IPS-20b (cell line): ENCODE results near the gene FAP.

Source experiments
- H3K27ac ChIP-seq: one replicate; pipeline ENCODE4 v1.5.1; 2013; ENCODE audit warnings: low read length
- H3K27me3 ChIP-seq: 2 replicates; pipeline ENCODE4 v1.6.1; 2013; ENCODE audit warnings: mild to moderate bottlenecking, low read length, inconsistent platforms; ENCODE audit not compliant: insufficient read depth
- H3K36me3 ChIP-seq: 2 replicates; pipeline ENCODE4 v1.6.1; 2013; ENCODE audit warnings: low read depth, mild to moderate bottlenecking, inconsistent platforms, low read length, moderate library complexity; ENCODE audit not compliant: insufficient read depth
- H3K4me1 ChIP-seq: 2 replicates; pipeline ENCODE4 v1.6.1; 2013; ENCODE audit warnings: mild to moderate bottlenecking, control low read depth, inconsistent platforms, low read length, moderate library complexity; ENCODE audit not compliant: insufficient read depth
- H3K4me3 ChIP-seq: 2 replicates; pipeline ENCODE4 v1.5.1; 2013; ENCODE audit warnings: mild to moderate bottlenecking, low read length, inconsistent platforms
- H3K9ac ChIP-seq: 2 replicates; pipeline ENCODE4 v1.6.1; 2013; ENCODE audit warnings: low read depth, mild to moderate bottlenecking, inconsistent platforms, low read length, moderate library complexity
- H3K9me3 ChIP-seq: 2 replicates; pipeline ENCODE4 v1.6.1; 2013; ENCODE audit warnings: mild to moderate bottlenecking, low read depth, low read length, inconsistent platforms; ENCODE audit not compliant: insufficient read depth

The FAP gene

DNA sequence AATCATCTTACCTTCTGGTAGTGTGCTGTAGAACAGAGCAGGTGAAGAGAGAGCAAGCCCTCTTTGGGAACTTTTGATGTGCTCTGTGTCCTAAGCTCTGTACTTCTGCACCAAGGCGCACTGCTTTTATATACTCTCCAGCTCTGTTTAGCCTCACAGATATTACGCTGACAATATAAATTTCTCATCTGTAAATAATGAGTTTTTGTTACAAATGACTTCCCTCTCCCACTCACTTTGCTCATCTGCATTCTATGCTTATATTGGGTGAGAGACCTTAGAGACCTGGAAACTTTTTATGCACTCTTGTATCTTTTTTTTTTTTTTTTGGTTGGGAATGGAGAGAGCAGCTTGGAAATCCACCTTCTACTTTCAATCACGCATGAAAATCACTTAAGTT, 91.1 kb downstream of the FAP start, which contains the start of gene GCG:
TSS of gene GCG (minus strand) at position 101 of the 400 bp plus-strand sequence. CDS start 3,069 bp downstream, outside the sequence.
- H3K27ac ChIP-seq: no peak within 1 kb of the TSS
- H3K4me1 ChIP-seq: peaks cover 10% of the 10 kb centered on the region
- H3K36me3 ChIP-seq: no peaks in the 10 kb centered on the region
- no peaks in the 10 kb centered on the region for H3K9me3 ChIP-seq
- H3K9ac ChIP-seq: no peak within 1 kb of the TSS
- no peak within 1 kb of the TSS for H3K4me3 ChIP-seq
- no peaks in the 10 kb centered on the region for H3K27me3 ChIP-seq

DNA sequence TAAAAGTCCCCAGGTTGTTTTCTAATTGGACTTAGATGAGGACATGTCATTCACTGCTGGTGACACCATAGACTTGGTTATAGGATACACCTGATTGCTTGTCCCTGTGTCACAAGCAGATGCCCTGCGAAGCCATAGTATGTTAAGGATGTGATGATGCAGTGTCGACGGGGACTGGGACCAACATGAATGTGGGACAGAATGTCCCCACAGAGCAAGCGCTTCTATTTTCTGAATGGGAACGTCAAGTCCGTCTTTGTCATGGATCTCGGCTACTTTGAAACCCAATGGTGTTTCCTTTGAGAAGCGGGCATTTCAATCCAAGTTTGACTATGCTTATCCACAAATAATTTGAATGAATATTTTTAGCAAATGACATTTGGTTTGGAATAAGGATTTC, 93.3 kb downstream of the FAP start:
- H3K36me3 ChIP-seq: no peaks in the 10 kb centered on the region
- peaks cover 10% of the 10 kb centered on the region for H3K4me1 ChIP-seq
- no peaks in the 10 kb centered on the region for H3K9me3 ChIP-seq
- no peak overlapping the region for H3K4me3 ChIP-seq
- no peaks in the 10 kb centered on the region for H3K27me3 ChIP-seq
- no peak overlapping the region for H3K9ac ChIP-seq
- no peak overlapping the region for H3K27ac ChIP-seq

GRCh38 chr2:162149466-162149865, 93.8 kb downstream of the FAP start:
- no peak overlapping the region for H3K9ac ChIP-seq
- H3K36me3 ChIP-seq: no peaks in the 10 kb centered on the region
- H3K9me3 ChIP-seq: no peaks in the 10 kb centered on the region
- peaks cover 10% of the 10 kb centered on the region for H3K4me1 ChIP-seq
- H3K27me3 ChIP-seq: no peaks in the 10 kb centered on the region
- no peak overlapping the region for H3K4me3 ChIP-seq
- H3K27ac ChIP-seq: no peak overlapping the region

- H3K9ac ChIP-seq: no peak overlapping the region
- H3K36me3 ChIP-seq: no peaks in the 10 kb centered on the region
- no peaks in the 10 kb centered on the region for H3K27me3 ChIP-seq
- no peak overlapping the region for H3K27ac ChIP-seq
- no peaks in the 10 kb centered on the region for H3K9me3 ChIP-seq
- H3K4me3 ChIP-seq: no peak overlapping the region
- peaks cover 10% of the 10 kb centered on the region for H3K4me1 ChIP-seq
These were observed 94.3 kb downstream of the FAP start for GRCh38 chr2:162148956-162149355.

- Histone ChIP-seq H3K9ac (no peak overlapping the region), H3K36me3 (no peaks in the 10 kb centered on the region), H3K9me3 (no peaks in the 10 kb centered on the region), H3K27ac (no peak overlapping the region), H3K4me1 (no peaks in the 10 kb centered on the region), H3K27me3 (no peaks in the 10 kb centered on the region), H3K4me3 (no peak overlapping the region)
These were observed 99.3 kb downstream of the FAP start for GRCh38 chr2:162143969-162144368.

DNA sequence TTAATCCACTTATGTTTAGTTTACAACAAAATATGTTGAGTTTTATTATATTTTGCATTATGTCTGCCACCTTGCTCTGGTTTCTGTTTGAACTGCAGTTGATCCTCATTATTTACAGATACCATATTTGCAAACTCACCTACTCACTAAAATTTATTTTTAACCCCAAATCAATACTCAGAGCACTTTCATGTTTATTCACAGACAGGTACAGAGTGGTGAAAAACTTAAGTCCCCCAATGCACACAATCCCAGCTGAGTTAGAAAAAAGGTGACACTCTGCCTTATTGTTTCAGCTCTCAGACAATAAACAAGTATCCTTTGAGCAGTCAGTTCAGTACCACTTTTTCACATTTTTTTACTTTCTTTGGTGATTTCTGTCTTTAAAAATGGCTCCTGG, 104.9 kb downstream of the FAP start:
- H3K9ac ChIP-seq: no peak overlapping the region
- H3K27ac ChIP-seq: no peak overlapping the region
- H3K36me3 ChIP-seq: no peaks in the 10 kb centered on the region
- no peaks in the 10 kb centered on the region for H3K27me3 ChIP-seq
- no peaks in the 10 kb centered on the region for H3K9me3 ChIP-seq
- no peaks in the 10 kb centered on the region for H3K4me1 ChIP-seq
- no peak overlapping the region for H3K4me3 ChIP-seq

- H3K4me1 ChIP-seq: no peaks in the 10 kb centered on the region
- no peak overlapping the region for H3K27ac ChIP-seq
- no peaks in the 10 kb centered on the region for H3K9me3 ChIP-seq
- no peaks in the 10 kb centered on the region for H3K36me3 ChIP-seq
- no peak overlapping the region for H3K4me3 ChIP-seq
- H3K27me3 ChIP-seq: no peaks in the 10 kb centered on the region
- H3K9ac ChIP-seq: no peak overlapping the region
These were observed 115.8 kb downstream of the FAP start for GRCh38 chr2:162127422-162127821.

DNA sequence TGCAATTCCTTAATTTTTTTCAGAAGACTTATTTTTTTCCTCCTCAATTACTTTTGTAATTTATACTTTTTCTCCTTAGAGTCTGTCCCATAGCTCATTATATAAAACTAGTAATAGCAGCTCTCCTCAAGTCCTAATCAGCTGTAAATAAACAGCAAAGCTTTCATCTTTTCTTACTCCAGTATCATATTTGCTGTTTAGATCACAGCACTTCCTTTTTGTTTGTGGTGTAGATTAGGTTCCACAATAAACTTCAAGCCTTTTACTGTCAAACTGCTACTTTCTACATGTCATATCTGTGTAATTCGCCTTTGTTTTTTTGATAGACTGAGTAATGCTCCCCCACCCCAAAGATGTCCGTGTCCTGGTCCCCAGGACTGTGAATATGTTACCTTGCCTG, 116.7 kb downstream of the FAP start:
- no peaks in the 10 kb centered on the region for H3K4me1 ChIP-seq
- no peaks in the 10 kb centered on the region for H3K9me3 ChIP-seq
- H3K9ac ChIP-seq: no peak overlapping the region
- H3K27ac ChIP-seq: no peak overlapping the region
- no peaks in the 10 kb centered on the region for H3K27me3 ChIP-seq
- H3K36me3 ChIP-seq: no peaks in the 10 kb centered on the region
- H3K4me3 ChIP-seq: no peak overlapping the region

DNA sequence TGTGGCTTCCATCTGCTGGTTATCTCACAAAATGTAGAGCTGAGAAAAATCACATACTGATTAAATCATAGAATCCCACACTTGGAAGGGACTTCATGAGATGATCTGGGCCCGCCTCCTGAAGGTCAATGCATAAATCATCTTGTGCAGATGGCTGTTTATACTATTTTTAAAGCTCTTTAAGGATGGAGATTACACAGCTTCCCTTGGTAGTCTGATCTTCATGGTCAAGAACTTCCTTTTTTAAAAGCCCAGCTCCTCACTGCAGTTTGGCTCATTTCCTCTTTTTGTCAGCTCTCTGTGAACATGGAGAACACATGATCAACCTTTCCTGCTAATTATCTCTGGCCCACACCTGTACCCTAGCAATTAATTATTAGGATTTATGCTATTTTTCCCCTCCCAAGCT, 117.1 kb downstream of the FAP start:
- Histone ChIP-seq H3K9ac (no peak overlapping the region), H3K4me3 (no peak overlapping the region), H3K36me3 (no peaks in the 10 kb centered on the region), H3K27me3 (no peaks in the 10 kb centered on the region), H3K9me3 (no peaks in the 10 kb centered on the region), H3K27ac (no peak overlapping the region), H3K4me1 (no peaks in the 10 kb centered on the region)

- Histone ChIP-seq H3K27ac (no peak overlapping the region), H3K4me1 (no peaks in the 10 kb centered on the region), H3K36me3 (no peaks in the 10 kb centered on the region), H3K4me3 (no peak overlapping the region), H3K9me3 (no peaks in the 10 kb centered on the region), H3K9ac (no peak overlapping the region), H3K27me3 (no peaks in the 10 kb centered on the region)
These were observed 118.1 kb downstream of the FAP start for GRCh38 chr2:162125138-162125537.

GRCh38 chr2:162123806-162124758, 119.2 kb downstream of the FAP start:
- Histone ChIP-seq H3K9ac (no peak overlapping the region), H3K9me3 (no peaks in the 10 kb centered on the region), H3K27ac (no peak overlapping the region), H3K4me3 (no peak overlapping the region), H3K27me3 (no peaks in the 10 kb centered on the region), H3K4me1 (no peaks in the 10 kb centered on the region), H3K36me3 (no peaks in the 10 kb centered on the region)
